ENCODE results near the gene PEAR1. TPM values are rescaled to one million over a fixed set of nuclear protein-coding genes. Genes with fewer than 3 reads are reported as not detected.

Gene PEAR1
- total RNA-seq, 4 donors from 2014 or later = 11.2 to 21.9 (median 14.4) TPM

DNA sequence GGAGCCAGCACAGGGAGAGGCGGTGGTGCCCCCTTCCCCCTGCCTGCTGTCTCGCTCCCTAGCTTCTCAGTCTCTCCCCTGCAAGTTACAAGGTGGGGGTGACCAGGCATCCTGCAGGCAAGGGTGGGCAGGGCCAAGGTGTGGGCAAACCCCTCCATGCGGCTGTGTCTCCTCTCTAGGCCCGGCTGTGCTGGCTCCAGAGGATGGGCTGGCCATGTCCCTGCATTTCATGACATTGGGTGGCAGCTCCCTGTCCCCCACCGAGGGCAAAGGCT lies 18.2 kb upstream of the PEAR1 start:
- Histone ChIP-seq H3K9me3 (no peaks in the 10 kb centered on the region), H3K4me1 (no peaks in the 10 kb centered on the region), H3K27ac (no peak overlapping the region), H3K4me3 (replicated peaks in 1 of 3) (no peak overlapping the region), H3K27me3 (no peaks in the 10 kb centered on the region), H3K36me3 (no peaks in the 10 kb centered on the region)
- DNase-seq = no peak
- intact Hi-C loops (cut with DNase I) = no loop called here
- TF ChIP-seq, protein P1, sequence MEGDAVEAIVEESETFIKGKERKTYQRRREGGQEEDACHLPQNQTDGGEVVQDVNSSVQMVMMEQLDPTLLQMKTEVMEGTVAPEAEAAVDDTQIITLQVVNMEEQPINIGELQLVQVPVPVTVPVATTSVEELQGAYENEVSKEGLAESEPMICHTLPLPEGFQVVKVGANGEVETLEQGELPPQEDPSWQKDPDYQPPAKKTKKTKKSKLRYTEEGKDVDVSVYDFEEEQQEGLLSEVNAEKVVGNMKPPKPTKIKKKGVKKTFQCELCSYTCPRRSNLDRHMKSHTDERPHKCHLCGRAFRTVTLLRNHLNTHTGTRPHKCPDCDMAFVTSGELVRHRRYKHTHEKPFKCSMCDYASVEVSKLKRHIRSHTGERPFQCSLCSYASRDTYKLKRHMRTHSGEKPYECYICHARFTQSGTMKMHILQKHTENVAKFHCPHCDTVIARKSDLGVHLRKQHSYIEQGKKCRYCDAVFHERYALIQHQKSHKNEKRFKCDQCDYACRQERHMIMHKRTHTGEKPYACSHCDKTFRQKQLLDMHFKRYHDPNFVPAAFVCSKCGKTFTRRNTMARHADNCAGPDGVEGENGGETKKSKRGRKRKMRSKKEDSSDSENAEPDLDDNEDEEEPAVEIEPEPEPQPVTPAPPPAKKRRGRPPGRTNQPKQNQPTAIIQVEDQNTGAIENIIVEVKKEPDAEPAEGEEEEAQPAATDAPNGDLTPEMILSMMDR (IDR thresholded peaks at IDR 0.05) = no peak
- TF ChIP-seq POLR2A (IDR thresholded peaks at IDR 0.05) = no peak
- WGBS, 2 donors = 64 to 80% methylated on average over 1 to 2 of the region's 5 CpGs

DNA sequence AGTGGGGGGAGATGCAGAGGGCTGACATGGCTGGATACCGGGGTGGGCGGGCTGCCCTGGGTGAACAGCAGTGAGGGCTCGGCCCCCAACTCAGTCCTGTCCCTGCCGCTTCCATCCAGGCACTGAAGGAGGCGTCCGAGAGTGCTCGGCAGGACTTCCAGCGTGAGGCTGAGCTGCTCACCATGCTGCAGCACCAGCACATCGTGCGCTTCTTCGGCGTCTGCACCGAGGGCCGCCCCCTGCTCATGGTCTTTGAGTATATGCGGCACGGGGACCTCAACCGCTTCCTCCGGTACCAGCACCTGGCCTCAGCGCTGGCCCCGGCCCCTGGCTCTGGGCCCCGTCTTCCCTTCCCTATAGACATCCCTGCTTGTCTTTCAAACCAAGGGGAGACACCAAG lies 17.2 kb upstream of the PEAR1 start:
- H3K4me1 ChIP-seq = no peaks in the 10 kb centered on the region
- H3K4me3 ChIP-seq (replicated peaks in 1 of 3) = no peak overlapping the region
- TF ChIP-seq, protein P1 (IDR thresholded peaks at IDR 0.05) = no peak
- TF ChIP-seq POLR2A (IDR thresholded peaks at IDR 0.05) = no peak
- intact Hi-C loops (cut with DNase I) = no loop called here
- no peaks in the 10 kb centered on the region for H3K27me3 ChIP-seq
- DNase-seq = no peak
- no peaks in the 10 kb centered on the region for H3K9me3 ChIP-seq
- no peak overlapping the region for H3K27ac ChIP-seq
- 28 to 39% methylated on average over 4 to 20 of the region's 21 CpGs for WGBS, 2 donors
- H3K36me3 ChIP-seq = no peaks in the 10 kb centered on the region

DNA sequence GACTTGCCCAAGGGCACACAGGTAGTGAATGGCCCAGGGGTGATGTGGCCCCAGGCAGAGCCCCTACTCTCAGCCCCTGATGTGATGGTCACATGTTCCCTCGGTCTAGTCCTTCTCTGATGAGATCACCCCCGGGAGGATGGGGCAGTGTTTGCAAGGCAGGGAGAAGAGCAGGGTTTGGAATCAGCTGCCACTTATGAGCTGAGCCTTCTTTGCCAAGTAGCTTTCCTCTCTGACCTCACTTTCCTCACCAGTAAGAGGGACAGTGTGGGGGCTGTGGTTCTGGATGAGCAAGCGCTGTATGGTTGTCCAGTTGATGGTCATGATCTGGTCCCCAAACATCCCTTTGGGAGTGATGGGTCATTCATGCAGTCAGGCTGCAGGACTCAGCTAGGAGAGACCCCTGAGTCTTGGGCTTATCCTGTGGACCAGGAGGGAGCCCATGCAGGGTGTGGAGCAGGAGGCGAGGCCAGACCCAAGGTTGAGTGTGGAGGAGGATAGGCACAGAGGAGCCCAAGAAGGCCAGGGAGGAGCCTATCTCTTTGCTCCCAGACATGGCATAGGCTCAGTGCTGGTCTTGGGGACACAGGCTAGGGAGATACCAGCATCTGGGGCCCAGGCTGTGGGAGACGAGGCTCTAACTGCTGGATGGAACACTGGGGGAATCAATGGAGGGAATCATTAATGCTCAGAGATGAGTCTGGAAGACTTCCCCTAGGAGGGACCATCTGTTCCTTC lies 15.9 kb upstream of the PEAR1 start:
- Histone ChIP-seq H3K36me3 (no peaks in the 10 kb centered on the region), H3K9me3 (no peaks in the 10 kb centered on the region), H3K27me3 (no peaks in the 10 kb centered on the region), H3K27ac (no peak overlapping the region), H3K4me1 (no peaks in the 10 kb centered on the region), H3K4me3 (replicated peaks in 1 of 3) (no peak overlapping the region)
- WGBS, 2 donors = 85 to 96% methylated on average over 2 to 5 of the region's 5 CpGs
- DNase-seq = no peak
- intact Hi-C loops (cut with DNase I) = no loop called here
- no peak for TF ChIP-seq POLR2A (IDR thresholded peaks at IDR 0.05)
- TF ChIP-seq, protein P1 (IDR thresholded peaks at IDR 0.05) = no peak

DNA sequence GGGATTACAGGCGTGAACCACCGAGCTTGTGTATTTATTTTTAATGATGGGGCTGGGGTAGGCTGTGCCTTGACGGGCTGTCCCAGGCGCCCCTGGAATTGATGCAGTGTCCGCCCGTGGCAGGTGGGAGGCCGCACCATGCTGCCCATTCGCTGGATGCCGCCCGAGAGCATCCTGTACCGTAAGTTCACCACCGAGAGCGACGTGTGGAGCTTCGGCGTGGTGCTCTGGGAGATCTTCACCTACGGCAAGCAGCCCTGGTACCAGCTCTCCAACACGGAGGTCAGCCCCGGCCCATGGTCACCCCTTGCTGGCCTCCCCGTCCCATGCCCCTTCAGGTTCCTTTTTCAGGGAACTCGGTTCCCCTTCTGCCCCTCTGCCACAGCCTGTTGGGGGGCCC lies 13.6 kb upstream of the PEAR1 start:
- Histone ChIP-seq H3K27ac (no peak overlapping the region), H3K4me3 (replicated peaks in 1 of 3) (no peak overlapping the region), H3K4me1 (no peaks in the 10 kb centered on the region), H3K36me3 (no peaks in the 10 kb centered on the region), H3K9me3 (no peaks in the 10 kb centered on the region), H3K27me3 (no peaks in the 10 kb centered on the region)
- WGBS, 2 donors = 95 to 97% methylated on average over 16 to 21 of the region's 21 CpGs
- intact Hi-C loops (cut with DNase I) = loop anchor here (10.0 kb wide), 1 partner anchor 195 kb away; no protein-coding TSS in a partner anchor
- TF ChIP-seq, protein P1 (IDR thresholded peaks at IDR 0.05) = no peak
- no peak for TF ChIP-seq POLR2A (IDR thresholded peaks at IDR 0.05)
- DNase-seq = no peak

DNA sequence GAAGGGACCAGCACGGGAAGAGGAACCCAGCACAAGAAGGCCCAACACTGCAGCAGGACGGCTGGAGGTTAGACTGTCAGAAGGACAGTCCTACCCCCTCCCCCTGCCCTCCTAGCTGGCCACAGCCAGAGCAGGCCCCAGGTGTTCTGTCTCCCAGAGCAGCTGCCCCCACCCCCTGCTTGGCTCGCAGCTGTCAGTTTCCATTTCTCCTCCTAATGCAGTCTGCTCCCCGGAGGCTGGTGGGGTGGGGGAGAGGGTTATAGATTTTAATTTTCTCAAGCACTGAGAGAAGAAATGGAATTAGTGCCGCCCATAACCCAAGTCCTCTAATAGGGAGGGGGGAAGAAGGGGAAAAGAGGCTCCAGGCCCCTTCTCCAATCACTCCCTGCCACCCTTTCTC lies 13.0 kb upstream of the PEAR1 start:
- H3K9me3 ChIP-seq = no peaks in the 10 kb centered on the region
- no peaks in the 10 kb centered on the region for H3K27me3 ChIP-seq
- no peak overlapping the region for H3K27ac ChIP-seq
- DNase-seq = no peak
- intact Hi-C loops (cut with DNase I) = loop anchor here (10.0 kb wide), 1 partner anchor 196 kb away; no protein-coding TSS in a partner anchor
- H3K4me3 ChIP-seq (replicated peaks in 1 of 3) = no peak overlapping the region
- no peaks in the 10 kb centered on the region for H3K36me3 ChIP-seq
- no peak for TF ChIP-seq POLR2A (IDR thresholded peaks at IDR 0.05)
- TF ChIP-seq, protein P1 (IDR thresholded peaks at IDR 0.05) = no peak
- H3K4me1 ChIP-seq = no peaks in the 10 kb centered on the region
- WGBS, 2 donors = 75 to 79% methylated on average over 5 of the region's 5 CpGs

Data from thyroid gland (tissue), 4 donors.